Progenitor cell of endocrine pancreas (in vitro differentiated cells): ENCODE data around the gene HS3ST6. TPM values are rescaled to one million over a fixed set of nuclear protein-coding genes. Genes with fewer than 3 reads are reported as not detected.

Experiments
- DNase-seq: peaks from one replicate; pipeline ENCODE4 v3.0.0; 2021; ENCODE audit warnings: low spot score; ENCODE audit not compliant: unreplicated experiment
- H3K27ac Mint-ChIP-seq: 2 replicates; pipeline ENCODE4 v1.8.0; 2021; ENCODE audit warnings: mild to moderate bottlenecking, moderate library complexity, mixed read lengths
- H3K27me3 Mint-ChIP-seq: 2 replicates; pipeline ENCODE4 v1.8.0; 2021; ENCODE audit warnings: mixed read lengths
- H3K36me3 Mint-ChIP-seq: 2 replicates; pipeline ENCODE4 v1.8.0; 2022; ENCODE audit warnings: mixed read lengths; ENCODE audit not compliant: insufficient read depth
- H3K4me1 Mint-ChIP-seq: 2 replicates; pipeline ENCODE4 v1.8.0; 2021; ENCODE audit warnings: low read depth, mixed read lengths
- H3K4me3 Mint-ChIP-seq: 2 replicates; pipeline ENCODE4 v1.8.0; 2021; ENCODE audit warnings: low read depth, mild to moderate bottlenecking, moderate library complexity, mixed read lengths
- H3K9me3 Mint-ChIP-seq: 2 replicates; pipeline ENCODE4 v1.8.0; 2021; ENCODE audit warnings: low read depth, mixed read lengths
- total RNA-seq: library from RNA; stranded (reverse); gene quantifications from 2 replicates; pipeline ENCODE4 v1.2.1, GENCODE V29; 2021
- TF ChIP-seq, protein P1 (sequence below): fragments of 200-600 bp; sonication (generic); IDR thresholded peaks from one replicate; pipeline ENCODE4 v1.5.0; 2021; ENCODE audit warnings: antibody characterized with exemption, mild to moderate bottlenecking; ENCODE audit not compliant: unreplicated experiment

HS3ST6 gene
- total RNA-seq, 1 donor from 2014 or later, result 0.46 TPM

DNA sequence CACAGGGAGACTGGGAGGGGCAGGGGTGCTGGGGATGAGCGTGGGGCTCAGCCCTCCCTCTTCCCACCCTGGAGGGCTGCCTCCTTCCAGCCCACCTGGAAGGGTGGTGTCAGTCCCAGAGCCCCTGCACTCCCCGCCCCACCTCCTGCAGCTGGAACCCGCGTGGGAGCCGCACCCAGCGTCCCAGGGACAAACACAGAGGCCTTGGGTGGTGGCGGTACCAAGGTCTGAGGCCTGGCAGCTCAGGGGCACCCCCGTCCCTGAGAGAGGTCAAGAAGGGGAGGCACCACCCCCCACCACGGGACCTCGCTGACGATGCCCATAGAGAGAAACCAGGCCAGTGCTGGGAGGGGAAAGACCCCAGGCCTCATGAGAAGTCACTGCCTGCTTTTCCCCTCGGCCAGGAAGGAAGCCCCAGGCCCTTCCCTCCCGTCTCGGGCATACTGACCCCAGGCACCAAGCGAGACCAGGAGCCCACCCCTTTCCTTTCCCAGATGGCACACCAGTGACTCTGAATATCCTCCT lies 4.1 kb downstream of the HS3ST6 start:
- Mint-ChIP-seq H3K4me3 (no peak overlapping the region), H3K27ac (no peak overlapping the region), H3K36me3 (no peaks in the 10 kb centered on the region), H3K9me3 (no peaks in the 10 kb centered on the region), H3K4me1 (peaks cover 11% of the 10 kb centered on the region), H3K27me3 (peaks cover 33% of the 10 kb centered on the region)
- TF ChIP-seq, protein P1, sequence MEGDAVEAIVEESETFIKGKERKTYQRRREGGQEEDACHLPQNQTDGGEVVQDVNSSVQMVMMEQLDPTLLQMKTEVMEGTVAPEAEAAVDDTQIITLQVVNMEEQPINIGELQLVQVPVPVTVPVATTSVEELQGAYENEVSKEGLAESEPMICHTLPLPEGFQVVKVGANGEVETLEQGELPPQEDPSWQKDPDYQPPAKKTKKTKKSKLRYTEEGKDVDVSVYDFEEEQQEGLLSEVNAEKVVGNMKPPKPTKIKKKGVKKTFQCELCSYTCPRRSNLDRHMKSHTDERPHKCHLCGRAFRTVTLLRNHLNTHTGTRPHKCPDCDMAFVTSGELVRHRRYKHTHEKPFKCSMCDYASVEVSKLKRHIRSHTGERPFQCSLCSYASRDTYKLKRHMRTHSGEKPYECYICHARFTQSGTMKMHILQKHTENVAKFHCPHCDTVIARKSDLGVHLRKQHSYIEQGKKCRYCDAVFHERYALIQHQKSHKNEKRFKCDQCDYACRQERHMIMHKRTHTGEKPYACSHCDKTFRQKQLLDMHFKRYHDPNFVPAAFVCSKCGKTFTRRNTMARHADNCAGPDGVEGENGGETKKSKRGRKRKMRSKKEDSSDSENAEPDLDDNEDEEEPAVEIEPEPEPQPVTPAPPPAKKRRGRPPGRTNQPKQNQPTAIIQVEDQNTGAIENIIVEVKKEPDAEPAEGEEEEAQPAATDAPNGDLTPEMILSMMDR, result no peak
- no peak for DNase-seq

DNA sequence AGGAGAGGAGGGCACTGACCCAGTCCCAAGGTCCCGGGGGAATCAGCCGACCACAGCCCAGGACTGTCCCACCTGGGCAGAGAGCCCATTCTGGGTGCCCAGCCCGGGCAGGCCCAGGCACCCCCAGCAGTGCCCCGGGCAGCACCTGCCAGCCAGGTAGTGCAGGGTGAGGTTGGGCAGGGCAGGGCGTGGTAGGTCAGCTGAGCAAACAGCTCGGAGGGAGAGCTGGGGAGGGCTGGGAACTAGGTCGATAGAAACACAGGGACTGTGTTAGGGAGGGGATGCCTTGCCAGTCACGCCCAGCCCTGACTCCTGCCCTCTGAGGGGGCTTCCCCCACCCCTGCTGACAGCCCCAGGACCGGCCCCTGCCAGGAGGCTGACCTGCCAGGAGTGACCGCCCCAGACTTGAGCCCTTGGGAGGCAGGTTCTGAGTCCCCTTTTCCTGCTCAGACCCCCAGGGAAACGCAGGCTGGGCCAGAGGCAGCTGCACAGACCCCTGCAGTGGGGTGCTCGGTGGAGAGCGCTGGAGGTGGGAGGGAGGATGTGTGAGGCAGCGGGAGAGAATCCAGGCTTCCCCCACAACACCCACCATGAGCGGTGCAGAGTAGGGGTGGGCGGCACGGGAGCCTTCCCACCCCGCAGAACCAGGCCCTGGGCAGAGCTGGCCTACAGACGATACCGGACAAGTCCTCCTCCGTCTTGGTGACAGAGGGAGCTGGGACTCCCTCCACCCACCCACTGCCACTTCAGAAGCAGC lies 4.7 kb downstream of the HS3ST6 start:
- H3K36me3 Mint-ChIP-seq, result no peaks in the 10 kb centered on the region
- H3K27me3 Mint-ChIP-seq, result peaks cover 32% of the 10 kb centered on the region
- peaks cover 13% of the 10 kb centered on the region for H3K4me1 Mint-ChIP-seq
- no peaks in the 10 kb centered on the region for H3K9me3 Mint-ChIP-seq
- DNase-seq, result no peak
- no peak overlapping the region for H3K4me3 Mint-ChIP-seq
- TF ChIP-seq, protein P1, result no peak
- H3K27ac Mint-ChIP-seq, result no peak overlapping the region

DNA sequence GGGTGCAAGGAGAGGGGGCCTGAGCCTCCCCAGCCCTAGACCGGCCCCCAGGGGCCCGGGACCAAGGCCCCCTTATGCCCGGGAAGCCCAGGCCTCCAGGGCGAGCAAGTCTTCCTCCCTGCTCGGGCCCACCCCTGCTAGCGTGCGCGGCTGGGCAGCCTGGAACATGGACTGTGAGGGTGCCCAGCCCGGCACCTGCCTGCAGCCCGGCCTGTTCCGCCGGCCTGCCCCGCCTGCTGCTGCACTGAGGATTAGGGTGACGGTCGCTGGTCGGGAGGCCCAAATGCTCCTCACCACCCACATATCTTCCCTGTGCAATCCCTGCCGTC lies 6.0 kb downstream of the HS3ST6 start:
- H3K4me3 Mint-ChIP-seq, result no peak overlapping the region
- TF ChIP-seq, protein P1, result no peak
- H3K4me1 Mint-ChIP-seq, result peaks cover 13% of the 10 kb centered on the region
- DNase-seq, result no peak
- no peak overlapping the region for H3K27ac Mint-ChIP-seq
- no peaks in the 10 kb centered on the region for H3K36me3 Mint-ChIP-seq
- H3K27me3 Mint-ChIP-seq, result peaks cover 31% of the 10 kb centered on the region
- no peaks in the 10 kb centered on the region for H3K9me3 Mint-ChIP-seq

DNA sequence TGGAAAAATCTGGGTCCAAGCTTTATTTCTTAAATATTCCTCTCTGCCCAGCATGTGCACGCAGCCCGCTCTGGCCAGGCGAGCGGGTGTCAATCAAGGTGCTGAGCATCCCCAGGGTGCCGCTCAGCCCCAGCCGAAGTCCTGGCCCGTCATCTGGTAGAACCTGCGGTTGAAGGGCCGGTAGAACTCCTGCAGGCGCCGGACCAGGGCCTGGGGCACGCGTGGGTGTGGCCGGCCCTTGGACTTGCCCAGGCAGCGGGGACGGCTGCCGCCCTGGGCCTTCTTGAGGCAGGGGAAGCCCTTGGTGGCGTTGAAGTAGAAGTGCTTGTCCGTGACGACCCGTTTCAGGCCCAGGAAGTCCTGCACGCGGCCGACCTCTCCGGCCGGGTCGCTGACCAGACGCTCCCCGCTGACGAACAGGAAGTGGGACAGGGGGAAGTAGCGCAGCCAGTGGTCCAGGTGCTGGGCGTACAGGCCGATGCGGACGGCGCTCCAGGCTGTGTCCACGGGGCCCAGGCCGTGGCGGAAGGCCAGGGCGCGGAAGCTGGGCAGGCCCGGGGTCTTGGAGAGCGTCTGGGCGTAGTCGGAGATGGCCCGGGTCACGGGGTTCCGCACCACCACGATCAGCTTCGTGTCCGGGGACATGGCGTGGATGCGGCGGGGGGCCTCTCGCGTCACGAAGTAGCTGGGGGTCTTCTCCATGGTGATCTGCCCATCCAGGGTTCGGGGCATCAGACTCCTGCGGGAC lies 6.6 kb downstream of the HS3ST6 start:
- DNase-seq, result no peak
- Mint-ChIP-seq H3K9me3 (no peaks in the 10 kb centered on the region), H3K27me3 (peaks cover 29% of the 10 kb centered on the region), H3K4me1 (peaks cover 13% of the 10 kb centered on the region), H3K27ac (no peak overlapping the region), H3K4me3 (no peak overlapping the region), H3K36me3 (no peaks in the 10 kb centered on the region)
- TF ChIP-seq, protein P1, result no peak

DNA sequence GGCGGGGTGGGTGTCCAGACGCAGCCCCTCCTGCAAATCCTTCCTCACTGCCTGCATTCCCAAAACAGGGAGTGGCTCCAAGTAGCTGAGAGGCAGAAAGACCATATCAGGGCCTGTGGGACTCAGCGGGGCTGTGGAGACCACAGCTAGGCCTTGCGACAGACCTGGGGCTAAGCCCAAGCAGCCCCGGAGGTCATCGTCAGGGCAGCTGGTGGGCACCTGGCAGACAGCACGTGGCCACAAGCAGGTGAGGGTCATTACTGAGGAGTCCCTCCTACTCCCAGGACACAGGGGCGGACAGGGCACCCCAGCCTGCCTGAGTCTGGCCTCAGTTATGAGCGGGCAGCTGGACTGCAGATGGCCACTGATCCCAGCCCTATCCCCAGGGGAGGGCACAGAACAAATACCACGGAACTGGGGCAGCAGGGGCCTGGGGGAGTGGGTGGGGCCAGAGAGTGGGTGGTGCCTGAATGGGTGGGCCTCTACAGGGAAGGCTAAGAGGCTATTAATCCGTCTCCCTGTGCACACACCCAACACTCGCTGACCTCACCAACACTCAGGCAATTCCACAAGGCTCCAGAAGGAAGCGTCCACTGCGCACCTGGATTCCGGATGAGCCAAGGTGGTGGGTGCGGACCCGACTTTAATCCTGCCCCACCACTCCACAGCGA lies 8.5 kb downstream of the HS3ST6 start:
- DNase-seq, result no peak
- TF ChIP-seq, protein P1, result no peak
- Mint-ChIP-seq H3K4me1 (peaks cover 11% of the 10 kb centered on the region), H3K36me3 (no peaks in the 10 kb centered on the region), H3K27ac (no peak overlapping the region), H3K9me3 (no peaks in the 10 kb centered on the region), H3K27me3 (peaks cover 17% of the 10 kb centered on the region), H3K4me3 (no peak overlapping the region)
